Ascending aorta (tissue), 2 donors: ENCODE results near the gene HLF. TPM values are rescaled to one million over a fixed set of nuclear protein-coding genes. Genes with fewer than 3 reads are reported as not detected.

Source experiments
- DNase-seq, 2 donors: peaks; one replicate each; pipeline ENCODE4 v3.0.0-alpha.2; 2019; ENCODE audit warnings: low spot score in 2 of 2
- H3K27ac ChIP-seq, 2 donors: fragments of 200-600 bp; sonication (generic); one replicate each; pipeline ENCODE4 v1.5.1; 2016 to 2017; ENCODE audit warnings: mild to moderate bottlenecking in 1 of 2
- H3K27me3 ChIP-seq: fragments of 200-600 bp; sonication (generic); one replicate; pipeline ENCODE4 v1.5.1; 2017
- H3K36me3 ChIP-seq, 2 donors: fragments of 200-600 bp; sonication (generic); one replicate each; pipeline ENCODE4 v1.5.1; 2016
- H3K4me1 ChIP-seq, 2 donors: fragments of 200-600 bp; sonication (generic); one replicate each; pipeline ENCODE4 v1.5.1; 2016 to 2017; ENCODE audit warnings: mild to moderate bottlenecking in 1 of 2
- H3K4me3 ChIP-seq, 2 donors: fragments of 200-600 bp; sonication (generic); one replicate each; pipeline ENCODE4 v1.5.1; 2016 to 2017; ENCODE audit warnings: mild to moderate bottlenecking in 1 of 2
- H3K9me3 ChIP-seq, 2 donors: fragments of 200-600 bp; sonication (generic); one replicate each; pipeline ENCODE4 v1.5.1; 2016
- CTCF ChIP-seq, 3 experiments: fragments of 200-600 bp in 2 of 3; fragments of 450-650 bp in 1 of 3; sonication (generic) in 2 of 3; IDR thresholded peaks; one replicate each; pipeline ENCODE4 v1.5.1; 2016 to 2019; ENCODE audit warnings: antibody characterized with exemption in 3 of 3, mild to moderate bottlenecking in 1 of 3, moderate library complexity in 1 of 3
- intact Hi-C: fragments of 100-400 bp; cut with DNase I; formaldehyde crosslinking; loops from one replicate; pipeline ENCODE4 v1.15.1; 2023
- total RNA-seq: library from RNA; depleted of rRNA; stranded (reverse); fragments of >200 nt; gene quantifications from one replicate; pipeline ENCODE4 v1.1.0, GENCODE V29; 2016

HLF gene
- total RNA-seq, 1 donor from 2014 or later, result 11.3 TPM

- intact Hi-C loops, result loop anchor here (1.0 to 10.0 kb wide), 9 partner anchors 22 to 1841 kb away; partner anchors contain the start of genes C17orf67, COX11, DGKE and MMD
- H3K27ac ChIP-seq, result no peak overlapping the region
- no peak for TF ChIP-seq CTCF (IDR thresholded peaks at IDR 0.05)
These were observed 1.0 kb upstream of the HLF start for GRCh38 chr17:55263569-55264277.

GRCh38 chr17:55264278-55264644 is 499 bp upstream of the HLF start:
- intact Hi-C loops, result loop anchor here (1.0 to 10.0 kb wide), 9 partner anchors 21 to 1841 kb away; partner anchors contain the start of genes C17orf67, COX11, DGKE and MMD
- no peak for TF ChIP-seq CTCF (IDR thresholded peaks at IDR 0.05)
- Histone ChIP-seq H3K4me3 (peak overlapping the region; percentile 60 to 85), H3K9me3 (no peaks in the 10 kb centered on the region), H3K27me3 (no peaks in the 10 kb centered on the region), H3K27ac (no peak overlapping the region), H3K4me1 (peaks cover 10 to 17% of the 10 kb centered on the region in 2 donors), H3K36me3 (no peaks in the 10 kb centered on the region)
- no peak for DNase-seq

More at GRCh38 chr17:55263569-55264277, 1.0 kb upstream of the HLF start:
- H3K36me3 ChIP-seq, result no peaks in the 10 kb centered on the region
- no peaks in the 10 kb centered on the region for H3K27me3 ChIP-seq
- H3K4me1 ChIP-seq, result peaks cover 10 to 17% of the 10 kb centered on the region in 2 donors
- no peak for DNase-seq
- peak overlapping the region; percentile 60 to 85 for H3K4me3 ChIP-seq
- no peaks in the 10 kb centered on the region for H3K9me3 ChIP-seq

- DNase-seq, result no peak
- Histone ChIP-seq H3K9me3 (no peaks in the 10 kb centered on the region), H3K4me3 (peak overlapping the region; percentile 60 to 85), H3K4me1 (peaks cover 10 to 17% of the 10 kb centered on the region in 2 donors), H3K27ac (peak overlapping the region; percentile 85 to 90), H3K36me3 (no peaks in the 10 kb centered on the region), H3K27me3 (no peaks in the 10 kb centered on the region)
- intact Hi-C loops, result loop anchor here (1.0 to 10.0 kb wide), 6 partner anchors 8 to 1839 kb away; partner anchors contain the start of genes C17orf67, COX11, DGKE and PCTP
- TF ChIP-seq CTCF (IDR thresholded peaks at IDR 0.05), result no peak
These were observed 706 bp downstream of the HLF start for GRCh38 chr17:55265311-55266021.

GRCh38 chr17:55266051-55266957 is 1.5 kb downstream of the HLF start:
- Histone ChIP-seq H3K36me3 (no peaks in the 10 kb centered on the region), H3K4me3 (peak overlapping the region; percentile 60 to 85), H3K4me1 (peaks cover 10 to 17% of the 10 kb centered on the region in 2 donors), H3K27me3 (no peaks in the 10 kb centered on the region), H3K9me3 (no peaks in the 10 kb centered on the region), H3K27ac (peak overlapping the region; percentile 85 to 90)
- no peak for DNase-seq
- intact Hi-C loops, result loop anchor here (10.0 kb wide), 3 partner anchors 488 to 1838 kb away; partner anchors contain the start of genes C17orf67, DGKE and PCTP
- no peak for TF ChIP-seq CTCF (IDR thresholded peaks at IDR 0.05)
